AG09319 (cell line): ENCODE data around the gene ZPBP2.

Experiments
- DNase-seq: peaks from one replicate; pipeline ENCODE4 v3.0.0-alpha.2; 2010; ENCODE audit warnings: low read depth; ENCODE audit errors: extremely low read depth
- TF ChIP-seq, protein P1 (sequence below): IDR thresholded peaks from 2 replicates; pipeline ENCODE4 v1.5.1; 2011; ENCODE audit warnings: low read depth, mild to moderate bottlenecking, inconsistent platforms, low read length, moderate library complexity

The ZPBP2 gene

DNA sequence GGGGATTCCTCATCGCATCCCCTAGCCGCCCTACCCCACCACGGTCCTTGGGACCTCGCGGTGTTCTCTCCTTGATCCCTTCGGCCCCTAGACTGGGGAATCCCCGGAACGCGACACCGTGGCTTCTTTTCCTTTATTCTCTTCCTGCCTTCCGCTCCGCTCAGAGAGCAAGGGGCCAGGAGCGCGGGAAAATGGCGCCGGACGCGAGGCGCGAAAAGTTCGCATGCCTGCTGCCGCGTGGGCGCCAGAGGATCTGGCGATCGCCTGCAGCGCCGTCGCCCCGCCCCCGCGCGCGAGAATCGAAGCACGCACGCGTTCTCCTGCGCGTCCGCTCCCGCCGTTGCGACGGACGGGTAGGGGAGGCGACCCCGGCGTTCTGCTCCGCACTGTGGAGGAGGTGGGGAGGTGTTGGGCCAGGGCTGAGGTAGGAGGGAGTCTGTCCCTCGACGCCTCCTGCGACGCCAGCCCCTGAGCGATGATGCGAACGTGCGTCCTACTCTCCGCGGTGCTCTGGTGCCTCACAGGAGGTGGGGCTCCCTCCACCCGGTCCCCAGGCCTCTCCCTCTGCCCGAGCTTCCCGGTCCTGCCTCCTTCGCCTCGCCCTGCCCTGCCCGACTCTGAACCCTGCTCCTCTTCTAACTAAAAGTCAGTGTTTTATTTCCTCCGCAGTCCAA lies at the start of gene ZPBP2:
Gene ZPBP2, plus strand, starts transcription at position 323 of the 674 bp plus-strand sequence. Its CDS starts 153 bp downstream, at position 476.
- DNase-seq = no peak
- TF ChIP-seq, protein P1, sequence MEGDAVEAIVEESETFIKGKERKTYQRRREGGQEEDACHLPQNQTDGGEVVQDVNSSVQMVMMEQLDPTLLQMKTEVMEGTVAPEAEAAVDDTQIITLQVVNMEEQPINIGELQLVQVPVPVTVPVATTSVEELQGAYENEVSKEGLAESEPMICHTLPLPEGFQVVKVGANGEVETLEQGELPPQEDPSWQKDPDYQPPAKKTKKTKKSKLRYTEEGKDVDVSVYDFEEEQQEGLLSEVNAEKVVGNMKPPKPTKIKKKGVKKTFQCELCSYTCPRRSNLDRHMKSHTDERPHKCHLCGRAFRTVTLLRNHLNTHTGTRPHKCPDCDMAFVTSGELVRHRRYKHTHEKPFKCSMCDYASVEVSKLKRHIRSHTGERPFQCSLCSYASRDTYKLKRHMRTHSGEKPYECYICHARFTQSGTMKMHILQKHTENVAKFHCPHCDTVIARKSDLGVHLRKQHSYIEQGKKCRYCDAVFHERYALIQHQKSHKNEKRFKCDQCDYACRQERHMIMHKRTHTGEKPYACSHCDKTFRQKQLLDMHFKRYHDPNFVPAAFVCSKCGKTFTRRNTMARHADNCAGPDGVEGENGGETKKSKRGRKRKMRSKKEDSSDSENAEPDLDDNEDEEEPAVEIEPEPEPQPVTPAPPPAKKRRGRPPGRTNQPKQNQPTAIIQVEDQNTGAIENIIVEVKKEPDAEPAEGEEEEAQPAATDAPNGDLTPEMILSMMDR = no peak

GRCh38 chr17:39818358-39819000 lies 49.5 kb upstream of the ZPBP2 start:
- TF ChIP-seq, protein P1 = no peak
- no peak for DNase-seq

DNA sequence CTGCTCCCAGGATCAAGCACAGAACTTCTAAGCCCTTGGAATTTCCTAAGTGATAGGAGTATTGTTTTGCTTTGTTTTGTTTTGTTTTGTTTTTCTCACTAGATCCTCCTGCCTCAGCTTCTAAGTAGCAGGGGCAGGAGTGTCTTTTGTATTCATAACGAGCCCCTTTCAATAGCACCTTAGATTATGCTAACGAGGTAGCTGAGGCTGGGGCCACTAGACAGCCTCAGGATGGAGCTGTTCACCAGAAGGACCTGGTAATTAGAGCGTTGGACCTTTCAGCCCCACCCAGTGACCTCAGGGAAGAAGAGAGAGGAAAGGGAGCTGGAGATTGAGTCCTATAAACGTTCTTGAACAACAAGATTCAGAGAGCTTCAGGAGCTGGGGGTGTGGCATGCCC lies 47.5 kb upstream of the ZPBP2 start:
- no peak for DNase-seq
- TF ChIP-seq, protein P1 = no peak

- TF ChIP-seq, protein P1 = no peak
Observed at GRCh38 chr17:39820987-39821386, 47.0 kb upstream of the ZPBP2 start.

GRCh38 chr17:39822051-39822451 lies 46.0 kb upstream of the ZPBP2 start:
- TF ChIP-seq, protein P1 = no peak
- no peak for DNase-seq

More at GRCh38 chr17:39820987-39821386, 47.0 kb upstream of the ZPBP2 start:
- no peak for DNase-seq

DNA sequence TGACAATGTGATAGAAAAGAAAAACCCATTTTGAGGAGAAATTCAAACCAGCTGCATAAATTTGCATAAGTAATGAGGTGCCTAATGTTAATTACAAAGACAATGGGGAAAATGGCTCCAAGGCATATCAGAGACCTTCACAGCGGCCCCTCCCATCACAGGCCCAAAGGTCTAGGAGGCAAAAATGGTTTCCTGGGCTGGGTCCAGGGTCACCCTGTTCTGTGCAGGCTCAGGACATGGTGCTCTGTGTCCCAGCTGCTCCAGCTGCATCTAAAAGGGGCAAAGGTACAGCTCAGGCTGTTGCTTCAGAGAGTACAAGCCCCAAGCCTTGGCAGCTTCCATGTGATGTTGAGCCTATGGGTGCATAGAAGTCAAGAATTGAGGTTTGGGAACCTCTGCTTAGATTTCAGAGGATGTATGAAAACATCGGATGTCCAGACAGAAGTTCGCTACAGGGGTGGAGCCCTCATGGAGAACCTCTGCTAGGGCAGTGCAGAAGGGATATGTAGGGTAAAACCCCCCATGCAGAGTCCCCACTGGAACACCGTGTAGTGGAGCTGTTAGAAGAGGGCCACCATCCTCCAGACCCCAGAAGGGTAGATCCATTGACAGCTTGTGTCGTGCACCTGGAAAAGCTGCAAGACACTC lies 44.5 kb upstream of the ZPBP2 start:
- TF ChIP-seq, protein P1 = no peak
- no peak for DNase-seq

DNA sequence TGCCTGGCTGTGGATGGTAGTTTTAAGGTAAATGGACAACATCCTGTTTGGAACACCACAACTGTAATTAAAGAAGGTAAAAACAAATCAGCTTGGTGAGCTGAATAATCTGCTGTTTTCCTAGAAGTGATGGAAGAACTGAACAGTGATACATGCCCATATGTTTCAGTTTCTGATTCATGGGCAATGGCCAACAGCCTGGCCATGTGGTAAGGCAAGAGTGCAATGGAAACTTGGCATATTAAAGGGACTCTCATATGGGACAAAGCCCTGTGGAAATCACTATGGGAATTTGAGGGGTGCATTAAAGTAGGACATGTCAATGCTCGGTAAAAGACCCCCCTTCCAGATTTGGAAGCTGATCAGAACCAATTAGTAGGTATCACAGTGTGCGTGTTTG lies 41.7 kb upstream of the ZPBP2 start:
- TF ChIP-seq, protein P1 = no peak
- no peak for DNase-seq
